ENCODE results near the gene MACROH2A1.
"Not testable (repeated sequence)": the region's sequence is repeated elsewhere in the genome, so short reads cannot be mapped to it uniquely, and the experiment has no call there.

The MACROH2A1 gene

DNA sequence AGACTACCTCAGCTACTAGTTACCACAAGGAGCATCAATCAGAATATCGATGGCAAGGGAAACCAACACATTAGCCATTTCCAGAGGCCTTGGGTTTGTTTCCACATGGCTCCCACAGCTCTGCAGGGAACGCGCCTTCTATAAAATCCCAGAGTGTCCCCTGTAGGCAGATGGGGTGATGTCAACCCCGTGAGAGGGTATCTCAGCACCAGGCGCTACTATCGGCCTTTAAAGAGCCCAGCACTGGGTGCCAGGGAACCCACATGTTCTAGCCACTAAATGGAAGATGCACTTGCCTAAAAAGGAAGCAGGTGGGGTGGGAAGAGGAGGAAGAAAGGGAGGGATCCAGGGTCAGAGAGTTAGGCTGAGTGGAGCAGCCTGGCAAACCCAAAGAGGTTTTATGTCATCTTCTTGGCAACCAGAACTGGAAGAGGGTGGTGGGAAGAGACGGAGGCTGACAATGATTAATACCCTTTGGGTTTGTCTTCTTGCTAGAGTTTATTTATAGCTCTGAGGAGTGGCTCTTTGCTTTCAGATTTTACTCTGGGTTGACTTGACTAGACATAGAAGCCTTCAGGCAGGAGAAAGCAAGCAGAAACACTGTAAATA is 19.9 kb downstream of the MACROH2A1 start:
- in situ Hi-C loops (cut with MboI; ENCODE audit: low sequenced_read_pairs) = no loop called here

DNA sequence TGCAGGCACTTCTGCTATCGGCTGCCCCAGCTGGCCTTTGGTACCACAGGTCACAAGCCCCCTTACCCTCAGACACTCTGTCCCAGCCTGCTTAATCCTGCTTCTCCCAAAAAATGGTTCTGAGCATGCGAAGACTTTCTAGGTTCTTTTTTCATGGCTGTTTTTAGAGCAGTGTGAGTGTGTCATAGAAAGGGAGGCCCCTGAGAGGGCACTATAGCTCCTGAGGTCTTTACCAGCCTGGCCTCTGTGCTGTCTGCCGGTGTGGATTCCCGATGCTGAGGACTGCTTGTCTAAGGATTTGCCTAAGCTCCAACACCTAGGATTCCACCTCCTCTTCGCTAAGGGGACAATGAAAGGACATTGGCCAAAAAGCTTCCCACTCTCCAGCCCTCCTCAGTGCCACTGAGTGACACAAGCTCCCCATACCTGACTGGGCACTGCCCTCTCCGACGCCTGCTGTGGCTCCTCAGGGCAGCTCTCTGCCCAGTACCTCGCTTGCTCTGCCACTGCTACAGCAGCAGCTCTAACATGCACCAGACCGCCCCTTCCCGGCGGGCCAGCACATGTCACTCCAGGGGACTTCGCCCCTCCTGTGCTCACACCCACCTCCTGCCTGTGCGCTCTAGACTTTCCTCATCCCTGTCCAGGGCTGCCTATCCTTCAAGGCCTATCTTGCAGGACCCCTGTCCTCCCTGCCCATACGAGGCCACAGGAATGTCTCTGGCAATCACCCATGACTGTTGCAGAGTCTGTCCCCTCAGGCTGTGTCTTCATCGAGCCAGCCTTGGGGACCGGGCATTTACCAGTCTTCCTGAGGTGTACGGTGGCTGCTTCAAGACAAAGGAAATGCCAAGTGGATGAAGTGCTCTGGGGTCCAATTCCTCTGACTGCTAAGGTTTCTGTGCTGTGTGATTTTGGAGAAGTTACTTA is 21.0 kb downstream of the MACROH2A1 start:
- in situ Hi-C loops (cut with MboI; ENCODE audit: low sequenced_read_pairs) = no loop called here

DNA sequence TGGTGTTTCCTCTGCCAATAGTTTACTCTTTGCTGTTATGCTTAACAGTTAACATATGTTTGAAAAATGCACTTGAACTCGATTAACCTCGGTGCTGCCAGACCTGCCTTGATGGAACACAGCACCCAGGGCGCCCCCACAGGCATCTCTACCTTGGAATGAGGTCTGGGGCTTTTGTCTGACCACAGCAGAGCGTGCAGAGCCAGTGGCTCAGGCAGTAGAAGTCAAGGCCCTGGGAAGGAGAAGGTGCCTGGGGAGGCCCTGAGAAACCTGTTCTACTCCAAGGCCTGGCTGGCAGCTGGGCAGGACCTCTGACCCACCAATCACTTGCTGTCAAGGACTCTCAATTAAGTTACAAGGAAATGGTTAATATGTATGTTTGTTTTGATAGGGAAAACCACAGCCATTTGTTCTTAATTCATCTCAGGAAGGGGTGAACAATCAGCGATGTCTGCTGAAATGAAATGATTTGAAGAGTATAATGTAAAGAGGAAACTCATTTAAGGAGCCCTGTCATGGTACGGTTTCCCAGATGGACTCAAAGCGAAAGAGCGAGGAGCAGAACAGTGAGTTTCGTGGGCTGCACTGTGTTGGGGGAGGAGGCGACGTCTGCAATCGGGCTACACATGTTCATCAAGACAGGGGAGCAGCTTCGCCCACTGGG is 21.9 kb downstream of the MACROH2A1 start:
- in situ Hi-C loops (cut with MboI; ENCODE audit: low sequenced_read_pairs) = no loop called here

DNA sequence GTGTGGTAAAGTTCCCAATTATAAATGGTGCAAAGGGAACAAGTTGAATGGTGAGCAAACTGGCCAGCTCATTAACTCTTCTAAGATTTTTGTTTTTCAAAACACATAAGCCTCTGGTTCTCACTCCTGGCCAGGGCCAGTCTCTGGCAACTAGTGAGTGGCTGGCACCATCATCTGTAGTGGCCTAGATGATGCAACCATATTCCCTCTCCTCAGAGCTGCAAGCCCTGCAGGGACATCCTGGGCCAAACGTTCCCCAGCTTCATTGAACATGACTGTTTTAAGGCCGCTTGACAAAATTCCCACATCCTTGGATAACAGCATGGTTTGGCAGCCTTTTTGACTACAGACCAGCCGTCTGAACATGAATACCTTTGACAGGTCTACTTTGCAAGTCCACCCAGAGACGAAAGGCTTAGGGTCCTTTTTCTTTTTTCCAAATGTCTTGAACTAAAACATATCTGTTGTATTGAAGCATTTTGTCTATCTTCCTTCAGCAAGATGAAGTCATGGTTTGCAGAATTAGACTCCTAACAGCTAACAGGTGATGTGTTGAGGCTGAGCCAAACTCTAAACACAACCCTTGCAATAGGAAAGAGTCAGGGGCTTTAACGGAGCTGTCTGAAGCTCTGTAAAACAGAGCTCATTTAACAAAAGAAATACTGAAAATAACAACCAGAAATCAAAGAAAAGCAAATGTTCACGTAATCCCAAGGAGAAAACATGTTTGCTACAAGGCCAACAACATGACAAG is 23.8 kb downstream of the MACROH2A1 start:
- in situ Hi-C loops (cut with MboI; ENCODE audit: low sequenced_read_pairs) = no loop called here

DNA sequence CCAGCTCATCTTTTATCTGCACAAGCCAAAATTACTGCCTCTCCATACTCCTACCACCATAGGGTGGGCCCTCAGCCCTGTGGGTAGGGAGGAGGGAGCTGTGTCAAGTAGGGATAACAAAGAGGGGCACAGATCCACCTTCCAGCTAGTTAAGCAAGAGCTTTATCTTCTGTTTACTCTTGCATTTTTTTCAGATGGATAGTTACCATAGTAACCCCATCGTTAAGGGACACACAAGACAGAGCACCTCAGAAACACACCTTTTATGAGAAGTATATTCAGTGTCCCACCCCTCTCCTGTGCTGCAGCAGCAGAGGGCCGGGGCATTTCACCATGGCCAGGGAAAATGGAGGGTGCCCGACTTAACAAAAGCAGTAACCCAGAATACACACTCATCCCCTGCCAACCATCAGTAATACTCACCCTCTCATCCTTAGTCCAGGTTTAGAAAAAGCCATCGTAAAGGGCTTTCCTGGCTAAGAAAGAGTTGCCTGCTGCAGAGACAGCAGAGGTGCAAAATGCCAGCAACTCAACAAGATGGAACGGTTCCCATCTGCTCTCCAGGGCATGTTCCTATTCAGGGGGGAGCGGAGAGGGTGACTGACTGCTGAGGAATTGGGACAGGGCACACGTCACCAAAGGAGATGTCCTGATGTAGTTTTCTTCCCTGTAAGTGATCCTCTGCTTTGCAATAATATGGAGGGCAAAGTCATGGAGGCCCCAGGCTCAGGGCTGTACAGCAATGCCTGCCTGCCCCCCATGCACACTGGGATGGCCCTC is 25.1 kb downstream of the MACROH2A1 start:
- in situ Hi-C loops (cut with MboI; ENCODE audit: low sequenced_read_pairs) = no loop called here

DNA sequence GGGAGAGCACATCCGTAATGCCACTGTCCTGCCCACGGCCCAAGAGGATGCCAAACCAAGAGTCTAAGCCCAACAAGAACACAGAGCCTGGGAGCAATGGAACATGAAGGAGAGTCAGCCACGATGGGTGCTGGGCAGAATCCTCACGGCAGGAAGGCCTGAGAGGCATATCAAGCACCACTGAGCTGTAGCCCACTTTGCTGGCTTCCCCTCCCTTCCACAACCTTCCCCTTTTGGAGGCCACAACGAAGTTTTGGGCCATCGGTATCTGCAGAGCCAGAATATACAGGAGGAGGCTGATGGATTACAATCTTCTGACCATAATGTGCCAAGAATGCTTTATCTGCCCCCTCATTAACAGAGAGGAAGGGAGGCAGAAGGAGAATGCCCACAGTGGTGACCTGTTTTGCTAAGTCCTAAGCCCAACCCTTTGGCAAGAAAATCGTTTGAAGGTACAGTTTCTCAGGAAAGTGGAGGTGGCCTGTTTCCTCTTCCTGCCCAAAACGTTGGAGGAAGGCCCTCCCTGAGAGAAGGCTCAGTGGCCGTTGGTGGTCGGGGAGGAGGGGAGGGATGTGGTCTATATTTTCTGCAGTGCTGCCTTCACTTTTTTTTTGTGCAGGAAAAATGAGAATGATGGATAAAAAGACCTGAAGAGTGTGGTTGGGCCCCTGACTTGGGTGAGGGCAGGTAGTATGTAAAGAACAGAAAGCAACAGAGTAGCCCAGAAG is 26.2 kb downstream of the MACROH2A1 start:
- in situ Hi-C loops (cut with MboI; ENCODE audit: low sequenced_read_pairs) = no loop called here

DNA sequence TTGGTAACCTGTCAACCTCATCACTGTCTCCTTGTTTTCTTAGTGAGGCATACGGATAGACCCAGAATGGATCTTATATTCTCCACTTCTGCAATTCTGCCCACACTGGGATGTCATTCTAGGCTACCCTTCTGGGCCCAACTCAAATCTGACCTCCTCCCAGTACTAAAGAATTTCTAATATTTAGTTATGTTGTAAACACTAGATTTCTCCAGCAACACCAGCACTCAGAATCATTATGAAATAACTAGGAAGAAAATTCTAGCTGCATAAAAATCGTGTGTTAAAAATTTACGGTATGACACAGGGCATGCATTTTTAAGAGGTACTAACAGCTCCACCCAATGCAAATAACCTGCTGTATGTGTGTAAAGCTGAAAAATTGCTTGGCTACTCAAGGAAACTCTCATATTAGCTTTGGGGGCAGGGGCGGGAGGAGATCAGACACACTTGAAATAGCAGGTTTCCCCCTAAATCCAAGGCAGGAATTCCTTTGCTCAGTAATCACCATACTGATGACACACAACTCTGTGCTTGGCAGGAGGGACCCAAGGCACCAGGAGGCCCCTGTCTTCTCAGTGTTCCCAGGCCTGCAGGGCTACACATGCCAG is 27.3 kb downstream of the MACROH2A1 start:
- in situ Hi-C loops (cut with MboI; ENCODE audit: low sequenced_read_pairs) = no loop called here

DNA sequence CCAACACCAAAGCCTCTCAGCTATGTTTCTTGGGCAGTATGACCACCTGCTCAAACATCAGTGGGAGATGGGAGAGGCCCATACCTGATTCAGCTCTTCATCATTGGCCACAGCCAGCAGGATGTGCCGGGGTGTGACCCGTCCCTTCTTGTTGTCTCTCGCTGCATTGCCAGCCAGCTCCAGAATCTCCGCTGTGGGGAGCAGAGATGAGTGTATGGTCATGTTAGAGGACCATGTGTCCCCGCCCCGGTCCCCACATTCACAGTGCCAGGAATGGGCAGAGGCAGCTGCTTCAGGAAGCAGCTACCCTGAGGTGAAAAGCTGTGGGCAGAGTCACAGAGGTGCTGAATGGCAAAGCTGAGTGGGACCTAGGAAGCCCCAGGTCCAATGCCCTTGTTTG is 29.1 kb downstream of the MACROH2A1 start:
- in situ Hi-C loops (cut with MboI; ENCODE audit: low sequenced_read_pairs) = no loop called here

DNA sequence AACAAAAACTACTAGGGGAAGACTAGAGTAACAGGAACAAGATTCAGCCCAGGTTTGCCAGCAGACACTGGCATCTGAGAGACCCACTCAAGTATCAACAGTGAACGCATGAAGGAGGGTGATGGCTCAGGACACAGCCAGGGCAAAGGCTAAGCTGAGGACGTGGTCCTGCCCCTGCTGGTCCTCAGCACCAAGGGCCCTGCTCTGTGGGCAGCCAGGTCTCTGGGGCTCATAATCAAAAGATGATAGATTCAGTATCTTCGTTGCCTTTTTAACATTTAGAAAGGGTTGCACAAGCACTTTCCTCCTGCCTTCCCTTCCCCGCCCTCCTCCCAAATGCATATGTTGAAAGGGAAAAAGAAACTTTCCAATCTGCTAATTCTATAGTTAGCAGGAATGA is 31.5 kb downstream of the MACROH2A1 start:
- in situ Hi-C loops (cut with MboI; ENCODE audit: low sequenced_read_pairs) = no loop called here

DNA sequence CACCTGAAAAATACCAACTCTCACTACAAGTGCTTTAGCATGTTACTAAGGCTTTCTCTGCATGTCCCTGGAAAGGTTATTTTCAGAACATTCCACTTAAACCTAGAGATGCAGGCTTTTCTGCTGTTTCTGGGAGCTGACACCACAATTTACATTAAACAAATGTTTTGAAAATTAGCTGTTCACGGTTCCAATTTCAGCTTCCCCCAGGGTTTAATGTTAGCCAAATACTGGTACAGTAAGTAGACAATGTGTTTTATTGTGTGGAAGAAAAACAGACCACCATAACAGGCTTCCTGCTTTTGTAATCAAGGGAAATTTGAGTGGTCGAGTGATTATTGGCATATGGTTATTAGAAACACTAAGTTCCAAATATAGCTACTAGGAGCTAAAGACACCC is 32.0 kb downstream of the MACROH2A1 start:
- in situ Hi-C loops (cut with MboI; ENCODE audit: low sequenced_read_pairs) = no loop called here

DNA sequence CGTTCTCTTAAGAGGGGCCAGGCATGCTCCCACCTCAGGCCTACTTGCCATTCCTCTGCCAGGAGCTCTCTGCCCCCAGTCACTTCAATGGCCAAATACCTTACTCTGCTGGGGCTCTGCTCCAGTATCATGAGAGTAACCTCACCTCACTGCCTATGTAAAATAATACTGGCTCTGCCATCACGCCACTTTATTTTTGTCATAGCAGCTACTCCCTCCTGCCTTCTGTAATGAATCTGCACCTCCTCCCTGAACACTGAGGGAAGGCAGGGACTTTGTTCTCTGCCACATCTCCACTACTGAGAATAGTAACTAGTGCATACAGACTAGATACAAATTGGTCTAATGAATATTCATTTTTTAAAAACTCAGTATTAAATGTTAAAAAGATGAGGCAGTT is 33.8 kb downstream of the MACROH2A1 start:
- in situ Hi-C loops (cut with MboI; ENCODE audit: low sequenced_read_pairs) = no loop called here

DNA sequence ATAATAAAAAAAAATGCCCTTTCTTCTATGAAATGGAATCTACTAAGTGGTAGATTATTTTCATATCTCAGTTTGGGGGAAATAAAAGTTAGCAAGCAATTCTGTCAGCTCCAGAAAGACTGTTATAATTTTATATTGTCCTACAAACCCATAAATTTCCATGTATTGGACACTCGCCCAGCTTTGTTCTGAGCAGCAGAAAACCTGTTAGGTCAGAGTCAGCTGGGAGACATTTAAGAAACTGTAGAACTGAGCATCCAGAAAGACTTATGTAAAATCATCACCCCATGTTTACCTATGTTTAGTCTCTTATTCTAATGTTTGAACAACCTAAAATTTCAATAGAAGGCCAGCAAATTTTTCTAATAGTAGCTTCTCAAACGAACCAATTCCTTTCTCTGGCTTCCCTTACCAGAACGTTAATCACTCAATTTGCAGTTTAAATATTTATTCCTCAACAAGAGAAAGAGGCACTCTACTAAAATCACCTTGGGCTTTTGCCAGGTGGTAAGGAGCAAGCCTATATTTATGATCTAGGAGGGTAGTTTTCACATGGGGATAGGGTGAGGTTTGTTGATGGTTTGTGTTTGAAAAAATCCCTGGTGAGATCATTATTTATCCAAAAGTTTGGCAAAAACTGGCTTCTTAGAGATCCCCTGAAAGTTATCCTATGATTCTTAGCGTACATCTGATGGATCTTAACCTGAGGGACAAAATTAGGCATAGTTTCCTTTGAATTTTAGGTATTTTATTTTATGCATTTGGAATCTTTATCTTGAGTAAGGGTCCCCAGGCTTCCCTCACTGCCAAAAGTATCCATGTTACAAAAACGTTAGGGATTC is 34.4 kb downstream of the MACROH2A1 start:
- in situ Hi-C loops (cut with MboI; ENCODE audit: low sequenced_read_pairs) = no loop called here

DNA sequence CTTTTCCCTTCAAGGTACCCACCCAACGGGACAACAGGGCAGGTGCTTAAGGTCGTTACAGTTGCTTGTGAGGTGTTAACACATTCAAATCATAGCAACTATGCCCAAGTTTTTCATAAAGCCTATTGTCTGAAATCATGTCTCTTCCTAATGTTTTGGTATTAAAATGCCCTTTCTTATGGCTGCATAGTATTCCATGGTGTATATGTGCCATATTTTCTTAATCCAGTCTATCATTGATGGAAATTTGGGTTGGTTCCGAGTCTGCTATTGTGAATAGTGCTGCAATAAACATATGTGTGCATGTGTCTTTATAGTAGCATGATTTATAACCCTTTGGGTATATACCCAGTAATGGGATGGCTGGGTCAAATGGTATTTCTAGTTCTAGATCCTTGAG is 35.7 kb downstream of the MACROH2A1 start:
- in situ Hi-C loops (cut with MboI; ENCODE audit: low sequenced_read_pairs) = not testable (repeated sequence)

DNA sequence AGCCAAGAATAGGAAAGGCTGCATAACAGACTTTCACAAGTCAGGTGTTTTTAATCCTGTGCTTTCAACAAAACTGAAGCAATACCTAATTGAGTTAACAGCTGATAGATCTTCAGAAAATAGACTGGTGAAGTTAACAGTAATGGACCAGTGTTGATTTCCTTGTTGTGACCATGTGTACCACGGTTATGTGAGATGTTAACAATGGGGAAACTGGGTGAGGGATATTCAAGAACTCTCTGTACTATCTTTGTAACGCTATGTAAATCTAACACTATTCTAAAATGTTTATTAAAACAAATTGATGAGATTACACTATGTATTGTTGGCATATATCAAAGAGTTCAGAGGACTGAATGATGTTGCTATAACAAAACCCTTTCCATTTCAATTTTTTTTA is 36.9 kb downstream of the MACROH2A1 start:
- in situ Hi-C loops (cut with MboI; ENCODE audit: low sequenced_read_pairs) = no loop called here

DNA sequence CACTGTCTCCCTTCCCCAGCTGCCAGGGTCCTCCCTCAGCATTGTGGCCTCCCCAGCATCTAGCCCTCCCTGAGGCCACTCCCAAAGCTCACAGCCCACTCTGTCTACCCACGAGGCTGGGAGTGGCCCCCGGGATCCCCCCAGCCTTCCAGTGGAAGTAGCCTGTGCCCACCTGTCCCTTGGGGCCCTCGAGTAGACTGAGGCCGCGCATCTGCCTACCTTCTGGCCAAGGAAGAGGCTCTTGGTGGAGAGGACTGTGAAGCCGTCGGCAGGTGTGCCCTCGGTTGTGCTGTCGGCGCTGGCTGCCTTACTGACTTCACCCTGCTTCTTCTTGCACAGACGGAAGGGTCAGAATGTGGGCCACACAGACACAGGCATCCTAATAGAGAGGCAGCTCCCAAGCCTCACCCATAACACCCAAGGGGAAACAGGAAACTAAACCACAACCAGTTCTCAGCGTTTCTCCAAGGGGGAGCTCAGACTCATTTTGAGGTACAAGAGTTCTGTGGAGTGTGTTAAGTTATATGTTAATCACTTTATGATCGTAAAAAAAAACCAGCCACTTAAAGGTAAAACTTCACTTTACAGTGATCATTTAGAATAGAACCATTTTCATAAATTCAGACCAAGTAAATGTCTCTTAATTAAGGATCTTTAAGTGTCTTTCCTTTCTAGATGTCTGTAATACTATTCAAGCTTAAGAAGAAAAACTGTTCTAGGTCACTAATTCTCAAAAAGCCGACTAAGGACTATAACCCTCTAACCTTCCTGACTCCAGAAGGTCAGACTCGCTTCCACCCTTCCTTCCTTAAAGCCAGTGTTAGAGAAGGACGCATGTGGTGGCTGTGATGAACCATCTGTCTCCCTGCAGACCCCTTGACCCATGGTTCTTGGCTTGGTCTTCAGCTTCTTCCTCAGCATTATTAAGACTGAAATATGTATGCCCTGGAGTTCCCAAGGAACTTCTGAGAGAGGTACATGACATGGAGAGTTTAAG is 38.5 kb downstream of the MACROH2A1 start:
- in situ Hi-C loops (cut with MboI; ENCODE audit: low sequenced_read_pairs) = no loop called here

DNA sequence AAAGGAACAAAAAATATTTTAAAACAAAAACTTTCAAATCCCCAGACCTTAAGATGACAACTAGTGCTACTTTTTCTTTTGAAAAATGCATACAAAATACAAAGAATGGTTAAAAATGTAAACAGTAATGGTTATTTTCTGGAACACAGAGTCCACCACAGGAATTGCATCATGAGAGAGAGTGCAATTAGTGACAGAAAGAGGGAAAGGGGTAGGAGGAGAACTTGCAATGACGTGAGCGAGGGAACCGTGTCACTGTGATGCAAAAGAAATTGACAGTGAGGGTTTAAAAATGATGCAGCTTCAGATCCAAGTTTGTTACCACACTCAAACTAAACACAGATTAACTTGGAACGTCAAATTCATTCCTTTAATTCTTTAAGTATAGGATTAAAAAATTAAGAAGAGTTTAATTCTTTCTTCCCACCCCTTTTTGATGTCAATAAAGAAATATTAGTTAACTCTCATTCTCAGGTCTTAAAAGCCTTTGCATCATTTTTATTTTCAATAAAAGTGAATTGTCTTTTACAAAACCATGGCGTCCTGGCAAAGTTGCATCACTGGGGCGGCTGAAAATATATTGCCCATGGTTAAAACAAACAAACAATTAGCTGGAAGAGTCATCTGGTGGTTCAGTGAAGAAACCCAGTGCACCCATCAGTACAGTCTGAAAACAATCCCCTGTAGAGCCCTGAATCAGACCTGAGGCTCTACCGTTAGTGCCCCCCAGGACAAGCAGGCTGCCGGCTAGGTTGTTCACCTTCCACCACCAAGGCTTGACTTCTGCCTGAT is 39.5 kb downstream of the MACROH2A1 start:
- in situ Hi-C loops (cut with MboI; ENCODE audit: low sequenced_read_pairs) = no loop called here
